Inferior parietal cortex (tissue), 1 donor: ENCODE results near the gene TEX2.
A peak's percentile ranks its signal among the peaks of the same experiment; 100 is the strongest.

Source experiments
- DNase-seq: peaks from one replicate; pipeline ENCODE4 v3.0.0-alpha.2; 2016; ENCODE audit errors: extremely low spot score

The TEX2 gene

DNA sequence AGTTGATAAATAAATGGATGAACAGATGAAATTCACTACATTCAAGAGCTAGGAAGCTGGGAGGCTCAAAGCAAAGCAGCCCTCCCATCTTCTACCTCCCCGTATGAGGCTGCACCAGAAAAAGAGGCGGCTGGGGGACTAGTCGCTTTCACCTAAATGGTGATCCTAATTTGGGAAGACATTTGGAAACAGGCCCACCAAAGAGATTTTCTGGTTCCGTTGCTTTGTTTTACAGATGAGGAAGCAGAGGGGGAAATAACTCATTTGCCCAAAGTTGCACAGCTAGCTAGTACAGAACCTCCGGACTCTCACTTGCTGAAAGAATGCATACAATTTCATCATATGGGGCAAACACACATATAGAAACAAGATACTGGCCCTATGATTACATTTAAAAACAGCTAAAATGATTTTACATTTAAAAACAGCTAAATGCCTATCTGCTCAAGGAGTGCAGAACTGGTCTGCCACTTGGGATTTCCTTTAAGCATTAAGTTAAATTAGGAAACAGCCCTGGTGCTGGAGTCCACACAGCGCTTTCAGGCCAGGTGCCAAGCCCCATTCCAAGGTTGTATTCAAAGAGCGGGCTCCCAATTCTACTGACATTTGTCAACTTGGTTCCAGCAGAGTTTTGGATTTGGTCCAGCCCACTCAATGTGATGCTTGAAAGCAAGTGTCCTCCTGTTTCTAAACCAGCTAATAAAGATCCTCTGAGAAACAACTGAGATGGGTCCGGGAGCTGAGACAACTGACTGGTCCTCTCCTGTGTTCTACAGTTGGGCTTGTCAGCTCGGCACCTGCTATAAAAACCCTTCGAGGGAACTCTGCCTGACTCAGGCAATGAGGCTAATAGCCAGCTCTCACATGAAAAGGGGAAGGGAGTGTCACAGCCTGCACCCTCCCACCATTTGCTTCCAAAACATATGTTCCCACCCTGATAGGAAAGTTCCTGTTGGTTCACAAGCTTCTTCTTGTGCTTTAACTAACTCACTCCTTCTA is 144.8 kb downstream of the TEX2 start:
- peak; percentile 10 for DNase-seq

DNA sequence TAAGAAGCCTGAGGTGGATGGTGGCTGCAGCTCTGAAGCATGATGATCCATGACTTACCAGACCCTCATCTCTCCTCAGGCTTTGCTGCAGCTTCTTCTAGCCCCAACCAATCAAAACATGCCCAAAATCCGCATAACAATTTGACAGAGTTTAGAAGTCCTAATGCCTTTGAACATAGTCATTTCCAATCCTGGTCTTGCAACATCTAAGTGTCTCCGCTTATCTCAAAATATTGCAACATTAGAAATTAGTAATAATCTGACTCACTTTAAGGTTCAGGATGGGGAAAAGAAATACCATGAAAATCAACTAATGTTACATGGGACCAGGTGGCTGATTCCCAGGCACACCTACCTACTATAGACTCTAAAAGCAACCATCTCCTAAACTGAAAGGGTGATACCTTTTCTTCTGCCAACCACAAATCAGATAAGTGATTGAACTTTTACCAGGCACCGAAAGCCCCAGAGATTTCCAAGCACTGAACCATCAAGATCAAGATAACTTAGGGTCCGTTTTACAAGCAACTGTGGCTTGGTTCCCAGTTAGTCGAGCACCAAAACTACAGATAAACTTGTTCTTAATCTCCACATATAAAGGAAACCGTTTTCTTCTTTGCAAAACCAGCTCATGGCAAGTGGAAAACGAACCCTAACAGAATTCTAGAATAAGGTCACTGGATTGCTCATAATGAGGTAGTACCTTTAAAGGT is 147.1 kb downstream of the TEX2 start:
- DNase-seq, result no peak

DNA sequence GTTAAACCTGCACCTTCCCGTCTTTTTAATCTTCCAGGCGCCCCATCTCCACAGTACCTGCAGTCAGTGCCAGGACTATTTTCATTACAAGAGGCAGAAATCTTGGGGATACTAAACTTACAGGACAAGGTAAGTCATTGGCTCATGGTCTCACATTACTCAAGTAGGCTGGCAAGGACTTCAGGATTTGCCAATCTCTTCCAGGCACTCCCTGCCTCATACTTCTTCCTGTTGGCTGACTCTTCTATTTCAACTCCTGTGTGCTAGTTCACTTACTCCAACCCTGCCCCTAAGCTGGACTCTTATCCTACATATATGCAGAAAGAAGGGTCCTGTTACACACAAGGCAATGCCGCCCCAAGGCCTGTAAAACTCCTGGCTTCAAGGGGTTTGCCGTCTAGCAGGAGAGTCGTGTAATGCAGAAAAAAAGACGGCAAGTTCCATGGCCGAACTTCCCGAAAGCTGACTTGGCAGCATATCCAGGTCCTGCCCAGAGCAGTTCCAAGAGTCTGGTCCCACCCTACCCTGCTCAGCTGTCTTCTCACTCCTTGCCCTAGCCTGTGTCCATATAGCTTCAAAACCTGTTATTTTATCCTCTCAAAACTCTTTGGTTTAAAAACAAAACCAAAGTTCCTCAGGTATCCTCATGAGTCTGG is 147.9 kb downstream of the TEX2 start:
- DNase-seq, result no peak

DNA sequence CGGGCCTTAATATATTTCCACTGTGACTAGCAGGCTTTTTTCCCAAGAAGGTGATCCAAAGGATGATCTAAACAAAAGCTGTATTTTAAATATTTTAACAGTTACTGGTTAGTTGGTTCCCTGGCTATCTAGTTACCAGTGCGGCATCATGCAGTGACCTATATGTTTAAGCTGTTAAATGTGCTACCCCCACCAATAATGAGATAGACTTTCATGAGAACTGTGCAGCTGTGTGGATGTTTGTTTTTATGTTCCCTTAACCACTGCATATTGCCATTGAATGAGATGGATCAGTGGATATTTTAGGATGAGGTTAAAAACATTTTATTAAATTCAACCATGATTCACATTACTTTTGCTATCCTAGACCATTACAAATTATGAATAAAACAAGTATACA is 150.1 kb downstream of the TEX2 start:
- DNase-seq, result no peak

DNA sequence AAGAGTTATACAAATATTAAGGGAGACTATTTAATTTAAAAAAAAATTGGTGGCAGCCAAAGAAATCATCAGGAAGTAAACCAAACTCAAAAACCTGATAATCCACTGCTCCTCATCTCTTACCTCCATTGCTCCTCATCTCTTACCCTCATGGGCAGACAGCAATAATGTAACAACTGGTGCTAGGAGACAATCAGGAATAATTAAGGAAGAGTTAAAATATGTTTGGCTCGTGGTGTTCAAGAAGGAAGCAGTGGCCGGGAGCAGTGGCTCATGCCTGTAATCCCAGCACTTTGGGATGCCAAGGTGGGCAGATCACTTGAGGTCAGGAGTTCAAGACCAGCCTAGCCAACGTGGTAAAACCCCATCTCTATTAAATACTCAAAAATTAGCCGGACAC is 151.2 kb downstream of the TEX2 start:
- DNase-seq, result no peak

DNA sequence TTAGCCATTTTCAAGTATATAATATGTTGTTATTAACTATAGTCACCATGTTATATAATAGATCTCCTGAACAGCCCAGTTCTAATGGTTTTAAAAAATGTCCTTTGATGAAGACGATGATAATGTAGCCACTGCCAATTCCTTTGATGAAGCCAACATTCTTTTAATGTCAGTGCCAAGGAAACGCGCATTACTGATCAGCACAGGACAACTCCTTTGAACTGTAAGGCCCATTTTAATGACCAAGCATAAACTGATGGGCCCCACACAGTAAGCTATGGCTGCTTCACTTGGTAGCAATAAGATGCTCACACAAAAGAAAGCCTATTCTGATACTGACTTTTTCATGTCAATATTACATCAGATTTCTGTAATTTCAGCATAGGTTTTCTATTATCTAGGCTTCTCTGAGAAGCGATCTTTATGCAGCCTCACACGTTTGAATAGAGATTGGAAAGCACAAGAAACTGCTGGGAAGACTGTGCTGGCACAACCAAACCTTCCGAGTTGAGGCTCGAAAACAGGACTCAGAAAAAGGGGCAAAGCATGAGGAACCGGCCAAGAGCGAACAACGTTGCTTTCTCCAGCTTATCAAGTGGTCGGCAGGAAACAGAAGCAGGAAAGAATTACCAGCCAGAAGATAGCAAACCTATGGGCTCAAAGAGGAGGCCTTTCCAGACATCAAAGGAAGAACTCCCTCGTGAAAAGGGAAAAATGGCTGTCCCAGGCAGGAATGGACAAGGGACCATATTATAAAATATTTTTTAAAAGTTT is 152.5 kb downstream of the TEX2 start:
- no peak for DNase-seq

DNA sequence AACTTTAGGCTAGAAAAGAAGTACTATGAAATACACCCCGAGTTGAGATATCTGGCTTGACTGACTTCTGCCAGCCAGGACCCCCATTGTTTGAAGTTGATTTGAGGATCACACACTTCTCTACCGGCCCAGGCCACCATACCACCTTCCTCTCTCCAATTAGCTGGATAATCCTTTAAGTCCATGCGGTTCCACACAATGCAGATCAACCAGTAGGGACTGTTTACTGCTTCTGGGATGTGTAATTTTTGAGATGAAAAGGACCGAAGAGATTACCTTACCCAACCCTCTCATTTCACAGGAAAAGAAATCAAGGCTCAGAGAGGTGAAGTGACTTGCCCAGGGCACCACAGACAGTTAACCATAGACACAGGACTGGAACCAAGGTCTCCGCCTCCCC is 153.7 kb downstream of the TEX2 start:
- DNase-seq, result no peak

DNA sequence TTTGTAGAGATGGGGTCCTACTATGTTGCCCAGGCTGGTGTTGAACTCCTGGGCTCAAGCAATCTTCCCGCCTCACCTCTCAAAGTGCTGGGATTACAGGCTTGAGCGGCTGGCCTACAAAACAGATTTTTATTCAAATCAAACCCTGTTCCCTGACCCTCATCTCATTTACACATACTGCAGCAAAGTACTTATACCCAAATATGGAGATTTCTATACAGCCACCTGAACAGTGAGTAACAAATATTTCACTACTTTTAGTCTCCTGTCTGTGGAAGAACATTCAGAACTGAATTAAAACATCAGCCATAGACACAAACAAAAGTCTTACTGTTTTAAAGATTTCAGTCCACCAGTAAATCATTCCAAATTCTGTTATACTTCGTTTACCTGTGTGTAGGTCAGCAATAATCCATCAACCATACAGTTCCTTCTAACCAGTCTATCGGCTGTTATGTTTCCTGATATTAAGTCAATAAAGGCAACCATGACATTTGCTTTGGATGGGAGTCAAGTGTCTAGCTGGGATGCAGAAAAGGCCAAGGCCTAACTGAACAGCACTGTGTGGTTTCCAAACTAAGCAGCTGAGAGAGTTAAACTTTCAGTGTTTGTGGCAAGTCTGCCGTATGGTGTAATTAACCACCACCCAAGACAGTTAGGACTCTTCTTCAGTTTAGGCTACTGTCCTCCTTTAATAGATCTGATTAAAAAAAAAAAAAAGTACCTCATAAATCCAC is 155.4 kb downstream of the TEX2 start:
- no peak for DNase-seq

DNA sequence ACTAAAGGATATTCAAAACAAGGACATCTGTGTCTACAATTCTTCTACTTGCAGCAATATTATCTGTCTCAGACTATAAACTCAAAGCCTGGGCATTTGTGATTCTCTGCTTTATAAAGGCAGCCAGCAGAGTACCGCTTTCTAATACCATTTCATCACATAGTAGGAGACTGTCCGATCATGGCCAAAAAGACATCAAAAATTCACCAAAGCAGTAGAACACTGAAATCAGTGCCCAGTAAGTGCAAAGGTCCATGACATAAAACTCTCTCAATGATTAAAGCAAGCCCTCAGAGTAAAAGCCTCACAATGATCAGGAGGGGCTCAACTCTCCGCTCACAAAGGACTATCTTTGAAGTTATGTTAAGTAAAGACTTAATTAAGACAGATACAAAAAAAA is 156.1 kb downstream of the TEX2 start:
- DNase-seq, result no peak

DNA sequence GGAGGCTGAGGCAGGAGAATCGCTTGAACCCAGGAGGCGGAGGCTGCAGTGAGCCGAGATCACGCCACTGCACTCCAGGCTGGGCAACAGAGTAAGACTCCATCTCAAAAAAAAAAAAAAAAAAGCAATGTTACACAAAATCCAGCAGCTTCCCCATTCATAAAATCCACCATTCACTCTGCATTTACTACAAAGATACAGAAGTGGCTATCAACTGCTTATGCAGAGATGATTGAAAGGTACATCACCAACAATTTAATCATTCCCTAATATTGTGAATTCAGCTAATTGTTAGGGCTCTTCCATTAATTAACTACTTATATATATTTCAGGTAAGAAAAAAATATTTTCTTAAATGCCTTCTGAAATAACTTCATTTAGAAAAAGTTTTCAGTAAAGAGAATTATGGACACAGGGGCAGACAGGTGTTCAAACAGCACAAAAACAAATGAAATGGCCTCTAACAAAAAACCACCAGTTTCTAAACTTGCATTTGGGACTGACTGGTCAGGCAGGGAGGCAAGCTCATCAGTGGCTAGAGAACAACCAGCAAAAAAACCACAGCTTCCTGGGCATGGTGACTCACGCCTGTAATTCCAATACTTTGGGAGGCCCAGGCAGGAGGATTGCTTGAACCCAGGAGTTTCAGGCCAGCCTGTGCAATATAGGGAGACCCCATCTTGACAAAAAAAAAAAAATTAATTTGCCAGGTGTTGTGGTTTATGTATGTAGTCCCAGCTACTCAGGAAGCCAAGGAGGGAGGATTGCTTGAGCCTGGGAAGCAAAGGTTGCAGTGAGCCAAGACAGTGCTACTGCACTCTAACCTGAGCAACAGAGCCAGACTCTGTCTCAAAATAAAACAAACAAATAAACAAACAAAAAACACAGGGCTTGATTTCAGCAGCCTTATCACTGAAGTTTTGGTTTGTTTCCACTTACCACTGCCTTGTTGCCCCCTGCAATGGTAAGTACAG is 159.4 kb downstream of the TEX2 start:
- DNase-seq, result no peak

DNA sequence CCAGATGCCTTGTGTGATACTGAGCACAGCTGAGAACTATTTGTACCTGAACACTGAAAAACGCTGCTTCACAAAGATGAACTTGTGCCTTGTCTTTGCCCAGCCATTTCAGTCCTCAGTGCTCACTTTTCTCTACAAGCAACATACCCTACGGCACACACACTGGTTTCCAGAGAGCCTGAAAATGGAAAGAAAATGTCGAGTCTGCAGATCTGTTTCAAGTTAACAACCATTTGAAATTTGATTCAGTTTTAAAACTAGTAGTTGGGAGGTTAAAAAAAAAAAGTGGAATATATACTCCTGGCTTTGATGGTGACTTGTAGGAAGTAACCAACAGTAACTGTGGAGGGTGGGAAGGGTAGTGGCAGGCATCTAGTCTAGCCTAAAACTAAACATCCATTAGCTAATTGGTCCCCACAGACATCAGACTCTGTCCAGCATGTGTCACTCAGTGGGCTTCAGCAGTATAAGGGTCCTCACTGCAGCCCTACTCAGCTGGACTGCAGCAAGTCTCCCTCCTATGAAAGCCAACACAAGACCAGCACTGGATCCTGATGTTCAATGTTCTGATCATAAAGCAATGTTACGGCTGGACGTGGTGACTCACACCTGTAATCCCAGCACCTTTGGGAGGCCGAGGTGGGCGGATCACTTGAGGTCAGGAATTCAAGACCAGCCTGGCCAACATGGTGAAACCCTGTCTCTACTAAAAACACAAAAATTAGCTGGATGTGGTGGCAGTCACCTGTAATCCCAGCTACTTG is 160.3 kb downstream of the TEX2 start:
- no peak for DNase-seq

DNA sequence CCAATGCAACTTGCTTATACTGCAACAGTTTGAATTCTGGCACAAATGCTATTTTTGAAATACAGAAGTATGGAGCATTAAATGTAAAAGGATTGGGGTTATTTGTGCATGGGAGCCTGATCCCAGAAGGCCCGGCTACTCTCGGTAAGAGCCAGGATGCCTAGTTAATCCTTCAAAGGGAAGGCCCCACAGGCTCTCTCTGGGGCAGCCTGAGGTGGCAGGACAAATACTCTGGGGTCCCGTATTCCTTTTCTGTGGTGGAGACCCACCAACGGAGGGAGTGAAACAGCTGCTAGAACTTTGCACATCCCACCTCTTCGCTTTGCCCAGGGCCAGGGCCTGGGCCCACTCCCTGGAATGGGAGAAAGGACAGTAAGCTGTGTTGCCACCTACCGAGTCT is 163.5 kb downstream of the TEX2 start:
- DNase-seq, result no peak
